SHP77 (cell line): ENCODE measurements around the gene LHFPL6.
"Not testable (repeated sequence)": the region's sequence is repeated elsewhere in the genome, so short reads cannot be mapped to it uniquely, and the experiment has no call there.

ENCODE experiments used
- DNase-seq, 2 experiments: peaks; one replicate each; lab custom pipeline; 2025; lab: John Stamatoyannopoulos, UW

The LHFPL6 gene

DNA sequence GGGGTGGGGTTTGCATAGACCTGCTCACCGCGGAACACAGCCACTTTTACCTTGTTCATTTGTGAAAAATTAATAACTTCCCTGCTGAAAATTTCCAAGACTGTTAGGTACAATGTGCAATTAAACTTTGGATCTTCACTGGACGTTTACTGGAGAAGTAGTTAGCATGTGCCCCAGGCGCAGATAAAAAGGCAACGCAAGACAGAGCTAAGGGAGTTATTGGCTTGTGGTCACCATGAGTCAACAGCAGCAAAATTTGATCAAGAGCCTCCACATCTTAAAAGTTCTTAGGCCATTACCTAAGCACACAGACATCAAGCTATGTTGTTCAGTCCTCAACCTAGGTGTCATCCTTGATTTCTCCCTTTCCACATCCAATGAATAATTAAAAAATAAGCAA, 257.0 kb downstream of the LHFPL6 start:
- no peak for DNase-seq

GRCh38 chr13:39341251-39341650, 261.7 kb downstream of the LHFPL6 start:
- no peak for DNase-seq

GRCh38 chr13:39338114-39338513, 264.9 kb downstream of the LHFPL6 start:
- DNase-seq: not testable (repeated sequence)

DNA sequence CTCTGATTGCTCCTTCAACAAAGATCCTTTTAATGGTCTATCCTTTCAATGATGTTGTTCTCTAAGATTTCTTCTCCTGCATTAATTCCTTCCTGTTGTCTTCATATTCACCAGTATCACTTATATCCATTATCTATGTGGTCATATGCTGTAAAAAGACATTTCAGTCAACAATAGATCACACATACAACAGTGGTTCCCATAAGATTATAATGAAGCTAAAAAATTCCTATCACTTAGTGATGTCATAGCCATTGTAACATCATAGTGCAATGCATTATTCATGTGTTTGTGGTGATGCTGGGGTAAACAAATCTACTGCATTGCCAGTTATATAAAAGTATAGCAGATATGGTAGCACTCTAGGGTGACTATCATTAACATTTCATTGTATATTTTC, 266.1 kb downstream of the LHFPL6 start:
- no peak for DNase-seq

- no peak for DNase-seq
Observed at GRCh38 chr13:39336207-39336606, 266.8 kb downstream of the LHFPL6 start.

- no peak for DNase-seq
Observed at GRCh38 chr13:39335721-39336120, 267.3 kb downstream of the LHFPL6 start.

- no peak for DNase-seq
Observed at GRCh38 chr13:39330504-39330903, 272.5 kb downstream of the LHFPL6 start.

DNA sequence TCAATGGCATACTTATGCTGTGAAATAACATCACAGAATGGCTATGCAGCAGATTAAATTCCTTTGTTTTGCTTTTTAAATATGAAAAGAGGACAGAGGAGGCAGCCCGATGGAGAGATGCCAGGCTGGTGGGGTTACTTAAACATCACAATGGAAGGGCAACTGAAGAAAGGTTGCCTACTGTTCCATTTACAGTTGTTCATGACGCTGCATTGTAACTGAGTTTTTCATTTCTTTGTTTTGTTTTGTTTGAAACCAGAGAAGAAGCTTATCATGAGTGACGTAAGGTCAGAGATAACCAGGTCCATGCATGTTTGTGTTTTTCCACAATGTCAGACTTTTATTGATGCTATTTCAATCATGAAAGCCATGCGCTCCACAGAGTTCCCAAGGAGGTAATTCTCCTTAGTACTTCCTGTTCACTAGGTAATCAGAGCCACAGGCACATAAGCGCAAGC, 273.8 kb downstream of the LHFPL6 start:
- DNase-seq: no peak

DNA sequence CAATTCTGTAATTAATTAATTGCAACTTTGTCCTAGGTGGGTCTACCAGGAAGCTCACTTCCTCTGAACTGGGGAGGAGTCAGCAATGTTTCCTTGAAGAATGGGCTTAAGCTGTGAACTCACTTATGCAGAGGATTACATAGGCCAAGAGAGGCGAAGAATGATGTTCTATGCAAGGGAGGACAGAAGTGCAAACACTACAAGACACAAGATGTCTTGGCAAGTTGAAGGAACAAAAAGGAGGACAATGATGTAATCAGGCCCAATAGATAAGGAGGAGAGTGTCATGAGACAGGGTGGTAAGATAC, 275.9 kb downstream of the LHFPL6 start:
- DNase-seq: no peak

DNA sequence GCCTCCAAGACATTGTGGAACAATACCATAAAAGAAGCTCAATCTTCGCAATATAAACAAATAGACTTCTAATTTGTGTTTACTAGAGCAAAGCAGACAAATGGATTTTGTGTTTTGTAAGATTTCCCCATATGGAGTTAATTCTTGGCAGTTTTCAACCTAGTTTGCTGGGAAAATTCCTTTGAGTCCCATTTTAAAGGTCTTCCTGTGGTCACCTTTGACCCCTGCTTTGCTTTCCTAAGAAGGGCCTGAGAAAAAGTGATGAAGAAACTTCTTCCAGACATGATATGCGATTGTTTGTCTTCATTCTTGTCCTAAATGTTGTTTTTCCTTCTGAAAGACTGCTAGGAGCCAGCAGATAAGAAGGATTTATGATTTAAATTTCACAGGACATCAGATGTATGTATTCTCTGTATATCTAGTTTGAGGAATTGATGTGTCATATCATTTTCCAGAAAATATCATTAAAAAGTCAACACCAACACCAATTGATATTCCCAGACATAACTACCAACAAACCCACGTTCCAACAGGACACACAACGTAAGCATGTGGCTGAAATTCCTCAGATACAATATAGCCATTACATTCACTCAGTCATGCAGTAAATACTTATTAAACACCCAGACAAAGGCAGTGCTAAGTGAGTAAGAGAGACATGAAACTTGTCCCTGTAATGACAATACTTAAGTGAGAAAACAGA, 276.4 kb downstream of the LHFPL6 start:
- DNase-seq: no peak

- no peak for DNase-seq
Observed at GRCh38 chr13:39324806-39325311, 278.1 kb downstream of the LHFPL6 start.

DNA sequence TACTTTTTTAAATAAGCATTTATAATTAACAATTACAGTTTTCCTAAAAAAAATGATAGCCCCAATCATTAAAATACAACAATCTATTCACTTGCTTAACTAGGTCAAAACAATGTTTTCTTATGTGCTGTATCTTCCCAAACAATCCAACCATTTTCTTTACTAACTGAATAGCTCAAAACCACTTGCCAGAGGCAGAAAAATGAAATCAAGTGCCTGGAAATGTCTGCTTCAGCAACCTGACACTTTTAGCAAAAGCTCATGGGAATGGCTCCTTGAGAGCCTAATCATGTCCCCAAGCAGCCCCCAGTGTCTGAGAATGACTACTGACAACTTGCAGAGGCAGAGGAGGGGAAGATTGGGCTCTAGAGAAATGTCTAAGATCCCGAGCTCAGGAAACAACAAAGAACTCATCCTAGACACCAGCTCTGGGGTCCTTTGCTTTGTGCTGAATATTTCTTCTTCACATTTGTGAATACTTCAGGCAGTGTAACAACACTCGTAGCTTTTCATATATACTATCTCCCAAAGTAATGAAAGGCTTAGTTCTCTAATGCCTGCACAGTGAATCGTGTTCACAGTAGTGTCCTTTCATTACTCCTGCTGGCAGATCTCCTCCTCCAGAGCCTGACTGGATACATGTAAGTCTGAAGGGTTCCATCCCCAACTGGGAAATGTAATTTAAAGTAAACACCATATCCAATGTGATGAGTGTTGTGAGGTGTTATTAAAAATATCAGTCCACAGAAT, 280.0 kb downstream of the LHFPL6 start:
- DNase-seq: no peak

DNA sequence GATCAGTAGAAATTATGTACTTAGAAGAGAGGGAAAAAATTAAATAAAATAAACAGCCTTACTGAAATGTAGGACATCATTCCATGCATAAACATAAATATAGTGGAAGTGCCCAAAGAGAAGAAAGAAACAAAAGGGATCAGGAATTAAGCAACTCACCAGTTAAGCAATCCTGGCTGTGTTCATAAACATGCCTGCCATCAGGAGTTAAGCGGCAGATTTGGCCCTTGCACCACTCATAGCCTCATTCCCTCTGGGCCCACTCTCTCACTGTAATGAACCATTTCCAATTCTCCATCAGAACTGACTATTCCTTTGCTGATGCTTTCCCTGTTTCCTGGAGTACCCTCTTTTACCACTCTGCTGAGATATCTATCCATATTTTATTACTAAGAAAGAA, 281.4 kb downstream of the LHFPL6 start:
- DNase-seq: no peak

GRCh38 chr13:39318161-39318560, 284.8 kb downstream of the LHFPL6 start:
- DNase-seq: no peak

GRCh38 chr13:39317291-39317690, 285.7 kb downstream of the LHFPL6 start:
- no peak for DNase-seq

- DNase-seq: no peak
Observed at GRCh38 chr13:39315796-39316195, 287.2 kb downstream of the LHFPL6 start.

DNA sequence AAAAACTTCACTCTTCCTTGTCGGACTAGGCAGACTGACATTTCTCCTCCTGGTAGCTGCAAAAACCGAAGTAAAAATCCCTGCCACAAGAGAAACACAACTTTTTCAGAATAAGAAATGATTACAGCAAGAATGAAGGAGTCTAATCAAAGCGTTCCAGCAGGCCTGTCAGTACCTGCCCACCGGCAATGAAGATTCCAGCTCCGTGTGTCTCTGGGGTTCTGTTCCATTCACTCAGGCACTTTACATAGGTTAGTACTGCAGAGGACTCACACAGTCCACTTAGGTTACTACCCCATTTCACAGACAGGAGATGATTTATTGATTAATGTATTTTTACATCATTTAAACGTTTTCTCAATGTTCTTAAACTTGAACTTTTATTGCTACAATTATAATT, 289.3 kb downstream of the LHFPL6 start:
- no peak for DNase-seq

DNA sequence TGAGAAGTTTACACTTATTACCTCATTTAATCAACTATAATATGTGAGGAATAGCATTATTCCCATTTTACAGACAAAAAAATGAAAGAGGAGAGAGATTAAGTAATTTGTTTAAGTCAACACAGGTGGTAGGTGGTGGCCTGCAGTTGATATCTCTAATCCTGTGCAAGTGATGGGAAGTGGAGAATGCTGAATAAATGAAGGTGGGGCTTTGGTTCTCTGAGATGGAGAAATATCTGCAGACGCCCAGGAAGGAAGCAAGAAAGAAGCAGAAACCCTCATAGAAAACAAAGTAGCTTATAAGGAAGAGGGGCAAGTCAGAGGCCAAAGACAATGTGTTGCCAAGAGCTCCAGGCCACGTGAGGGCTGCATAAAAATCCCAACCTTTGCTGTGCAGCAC, 290.4 kb downstream of the LHFPL6 start:
- DNase-seq: no peak

- no peak for DNase-seq
Observed at GRCh38 chr13:39311619-39312018, 291.4 kb downstream of the LHFPL6 start.

DNA sequence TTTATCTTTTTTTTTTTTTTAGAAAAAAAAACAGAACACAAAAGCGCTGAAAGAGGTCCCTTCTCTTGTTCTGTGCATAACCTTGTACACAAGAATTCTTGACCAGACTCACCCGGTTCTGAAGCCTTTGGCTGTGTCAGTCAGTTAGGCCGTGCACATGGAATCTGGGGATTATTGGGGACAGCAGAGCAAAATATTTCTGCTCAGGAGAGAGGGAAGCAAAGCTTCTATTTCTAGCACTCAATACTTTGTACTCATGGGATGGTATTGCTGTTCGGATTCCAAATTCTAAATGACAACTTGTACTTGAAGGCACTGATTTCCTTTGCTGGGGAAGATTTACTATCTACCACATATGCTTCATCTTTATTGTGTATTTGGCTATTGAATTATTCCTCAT, 292.0 kb downstream of the LHFPL6 start:
- no peak for DNase-seq

DNA sequence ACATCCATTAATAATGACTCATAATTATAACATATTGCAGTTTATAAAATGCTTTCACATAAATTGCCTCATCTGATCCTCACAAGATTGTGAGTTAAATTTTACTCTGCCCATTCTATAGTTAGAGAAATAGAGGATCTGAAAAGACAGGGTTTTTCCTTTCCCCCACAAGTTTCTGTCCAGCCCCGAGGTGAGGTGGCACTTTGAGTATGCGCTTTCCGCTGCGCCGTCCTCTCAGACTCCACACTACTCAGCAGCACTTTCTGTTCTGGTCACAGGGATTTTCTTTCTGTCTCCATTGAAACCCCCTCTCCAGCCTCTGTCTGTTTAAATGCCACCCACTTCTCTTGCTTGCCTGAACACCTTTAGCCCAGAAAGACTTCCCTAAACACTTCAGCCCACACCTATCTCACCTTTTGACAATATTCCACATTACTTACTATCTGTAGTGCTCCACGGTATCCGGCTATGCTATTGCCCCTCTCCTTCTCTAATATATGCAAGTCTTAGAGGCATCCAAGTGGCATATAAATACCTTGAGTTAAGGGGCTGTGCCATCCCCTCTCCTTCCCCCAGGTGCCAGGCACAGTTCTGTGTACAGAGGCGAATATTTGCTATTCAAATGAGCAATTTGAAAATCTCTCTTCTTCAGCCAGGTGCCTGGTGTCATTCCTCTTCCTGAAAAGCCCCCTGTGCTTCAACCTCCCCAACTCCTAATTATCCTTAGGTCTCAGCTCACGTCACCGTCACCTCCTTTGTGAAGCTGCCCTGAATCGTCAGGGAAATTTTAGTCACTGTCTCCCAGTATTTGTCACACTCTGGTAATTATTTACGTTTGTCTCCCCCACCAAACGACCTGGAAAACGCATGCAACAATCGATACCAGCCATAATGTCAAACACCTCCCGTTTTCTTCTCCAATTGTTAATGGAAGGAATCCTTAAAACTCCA, 296.1 kb downstream of the LHFPL6 start:
- DNase-seq: no peak

- no peak for DNase-seq
Observed at GRCh38 chr13:39302820-39303219, 300.2 kb downstream of the LHFPL6 start.
